ENCODE results near the gene REG3G.
"Not testable (repeated sequence)": the region's sequence is repeated elsewhere in the genome, so short reads cannot be mapped to it uniquely, and the experiment has no call there.

Gene REG3G

DNA sequence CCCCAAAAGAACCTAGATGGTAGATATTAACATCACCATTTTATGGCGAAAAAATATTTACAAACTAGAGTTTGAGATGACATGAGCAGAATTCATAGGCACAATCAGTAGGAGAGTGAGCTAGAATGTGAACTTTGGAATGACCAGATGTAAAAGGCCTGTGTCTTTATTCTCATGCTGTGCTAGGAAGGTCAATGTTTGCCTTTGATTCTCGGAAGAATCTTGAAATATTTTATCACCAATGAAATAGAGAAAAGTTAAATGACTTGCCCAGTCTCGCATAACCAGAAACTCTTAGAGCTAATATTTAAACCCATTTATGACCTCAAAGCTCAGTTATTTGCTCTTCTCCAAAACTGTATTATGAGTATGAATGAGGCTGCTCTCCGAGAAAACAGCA is 9.2 kb upstream of the REG3G start:
- no peak for DNase-seq (ENCODE audit: low read depth, low spot score)

DNA sequence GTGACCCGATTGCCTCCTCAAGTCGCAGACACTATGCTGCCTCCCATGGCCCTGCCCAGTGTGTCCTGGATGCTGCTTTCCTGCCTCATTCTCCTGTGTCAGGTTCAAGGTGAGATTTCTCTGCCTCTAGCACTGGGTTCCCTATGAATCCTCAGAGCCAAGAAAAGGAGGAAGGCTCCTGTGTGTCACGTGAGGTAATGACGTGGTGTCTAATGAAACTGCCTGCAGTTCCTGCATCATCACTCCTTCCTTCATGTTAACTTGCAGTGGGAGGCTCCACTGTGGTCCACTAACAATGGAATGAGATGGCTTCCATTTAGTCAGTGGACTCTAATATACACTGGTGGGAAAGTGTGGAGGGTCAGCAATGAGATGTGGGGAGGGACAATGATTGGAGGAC is 559 bp downstream of the REG3G start:
- DNase-seq (ENCODE audit: low read depth, low spot score), result no peak

DNA sequence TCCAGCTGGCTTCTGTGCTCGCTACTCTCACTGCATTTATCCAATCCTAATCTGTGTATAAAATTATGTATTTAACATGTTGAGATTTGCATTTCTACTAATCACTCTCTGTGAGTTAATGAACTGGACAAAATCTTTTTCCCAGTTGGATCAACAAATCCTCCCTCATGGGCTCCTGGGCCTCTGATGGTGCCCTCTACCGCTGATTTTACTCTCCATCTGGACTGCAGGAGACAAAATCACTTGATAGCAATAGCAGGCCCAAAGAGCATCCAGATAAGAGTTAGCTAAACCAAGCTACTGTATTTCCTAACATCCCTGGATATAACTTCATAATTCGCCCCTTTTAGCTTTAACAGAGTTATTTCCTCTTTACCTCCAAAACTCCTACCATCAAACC is 14.4 kb downstream of the REG3G start:
- DNase-seq (ENCODE audit: low read depth, low spot score), result no peak

GRCh38 chr2:79041032-79041448 is 15.5 kb downstream of the REG3G start:
- no peak for DNase-seq (ENCODE audit: low read depth, low spot score)

DNA sequence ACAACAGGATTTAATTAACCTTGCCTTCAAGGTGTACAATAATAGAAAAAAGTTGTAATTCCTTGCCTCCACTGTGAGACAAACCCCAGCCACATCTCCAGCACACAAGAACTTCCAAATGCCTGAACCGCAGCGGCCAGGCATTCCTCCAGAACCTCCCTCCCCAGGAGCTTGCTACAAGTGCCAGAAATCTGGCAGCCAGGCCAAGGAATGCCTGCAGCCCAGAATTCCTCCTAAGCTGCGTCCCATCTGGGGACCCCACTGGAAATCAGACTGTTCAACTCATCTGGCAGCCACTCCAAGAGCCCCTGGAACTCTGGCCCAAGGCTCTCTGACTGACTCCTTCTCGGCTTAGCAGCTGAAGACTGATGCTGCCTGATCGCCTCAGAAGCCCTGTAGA is 28.0 kb downstream of the REG3G start:
- DNase-seq (ENCODE audit: low read depth, low spot score), result not testable (repeated sequence)

DNA sequence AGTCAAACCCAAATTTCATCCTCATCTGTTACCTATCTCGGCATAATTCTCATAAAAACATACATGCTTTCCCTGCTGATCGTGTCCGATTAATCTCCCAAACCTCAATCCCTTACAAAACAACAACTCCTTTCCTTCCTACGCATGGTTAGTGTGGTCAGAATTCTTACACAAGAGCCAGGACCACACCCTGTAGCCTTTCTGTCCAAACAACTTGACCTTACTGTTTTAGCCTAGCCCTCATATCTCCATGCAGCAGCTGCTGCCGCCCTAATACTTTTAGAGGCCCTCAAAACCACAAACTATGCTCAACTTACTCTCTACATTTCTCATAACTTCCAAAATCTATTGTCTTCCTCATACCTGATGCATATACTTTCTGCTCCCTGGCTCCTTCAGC is 29.3 kb downstream of the REG3G start:
- DNase-seq (ENCODE audit: low read depth, low spot score), result not testable (repeated sequence)

GRCh38 chr2:79065201-79065600 is 39.7 kb downstream of the REG3G start:
- DNase-seq (ENCODE audit: low read depth, low spot score), result no peak

DNA sequence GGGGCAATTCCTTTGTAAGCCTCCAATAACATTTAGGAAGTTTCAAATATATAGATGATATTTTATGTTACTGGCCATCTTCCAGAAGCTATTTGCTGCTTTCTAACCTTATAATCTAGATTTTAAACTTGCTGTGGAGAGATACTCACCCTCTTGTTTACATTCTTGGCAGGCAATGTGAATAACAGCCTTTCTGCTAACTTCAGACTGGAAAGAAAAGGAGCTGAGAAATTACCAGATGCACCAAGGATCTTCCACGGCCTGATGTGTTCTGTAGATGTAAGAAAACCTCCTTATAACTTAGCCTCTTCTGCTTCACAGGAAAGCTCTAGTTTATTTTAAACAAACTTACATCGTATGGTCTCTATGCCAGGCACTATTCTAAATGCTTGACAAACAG is 45.6 kb downstream of the REG3G start:
- no peak for DNase-seq (ENCODE audit: low read depth, low spot score)

Data from brain pericyte (primary cell).